ENCODE data around the gene MPP4. TPM values are rescaled to one million over a fixed set of nuclear protein-coding genes. Genes with fewer than 3 reads are reported as not detected.

MPP4 gene
- total and polyA plus RNA-seq, 2 of the 13 experiments (the other 11 are each of a cell fraction or from before 2014, with no cell fraction given) = not detected

DNA sequence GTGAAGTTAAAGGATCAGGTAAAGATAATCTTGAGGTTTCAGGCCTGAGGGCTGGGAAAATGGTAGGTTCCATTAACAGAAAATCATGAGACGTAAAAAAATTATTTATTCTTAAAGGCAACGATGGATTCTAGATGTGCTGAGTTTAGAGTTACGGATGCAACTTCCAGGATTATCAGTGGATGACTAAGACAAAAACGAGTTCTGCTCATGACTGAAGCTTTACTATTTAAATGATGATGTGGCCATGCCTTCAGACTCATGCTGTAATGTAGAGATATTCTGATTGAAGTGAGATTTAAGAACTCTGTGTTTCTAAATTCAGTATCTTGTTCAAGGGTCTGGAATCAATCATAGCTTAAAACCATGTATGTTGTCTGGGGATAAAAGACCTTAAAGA, 60.1 kb downstream of the MPP4 start:
- Histone ChIP-seq H3K9ac (ENCODE audit: insufficient read depth, low read depth, low read length) (no peak overlapping the region), H3K4me3 (replicated peaks in 1 of 3; ENCODE audit: insufficient read depth in 1 of 3, low read depth in 2 of 3, low read length in 3 of 3) (no peak overlapping the region), H3K79me2 (ENCODE audit: insufficient read depth, low read length) (peaks cover 5% of the 10 kb centered on the region), H3K4me2 (ENCODE audit: low read depth, low read length) (no peak overlapping the region), H4K20me1 (ENCODE audit: insufficient read depth, low read length) (no peaks in the 10 kb centered on the region), H3K9me3 (ENCODE audit: low read length) (no peaks in the 10 kb centered on the region), H2AFZ (ENCODE audit: low read length) (no peak overlapping the region), H3K36me3 (replicated peaks in 1 of 2; ENCODE audit: control insufficient read depth in 1 of 2, insufficient read depth in 2 of 2, low read length in 2 of 2) (peaks cover 4 to 26% of the 10 kb centered on the region in 2 experiments; a peak in 4 of 5 replicates), H3K27ac (ENCODE audit: extremely low read length, insufficient read depth, low read length) (no peak overlapping the region), H3K27me3 (ENCODE audit: control insufficient read depth in 1 of 2, insufficient read depth in 2 of 2, low read length in 2 of 2) (no peaks in the 10 kb centered on the region; a peak in 1 of 5 replicates), H3K4me1 (ENCODE audit: insufficient read depth, low read length) (peaks cover 7% of the 10 kb centered on the region)
- ATAC-seq (no peak), DNase-seq (ENCODE audit: low spot score) (no peak), FAIRE-seq (no peak)
- TF ChIP-seq, protein P1, sequence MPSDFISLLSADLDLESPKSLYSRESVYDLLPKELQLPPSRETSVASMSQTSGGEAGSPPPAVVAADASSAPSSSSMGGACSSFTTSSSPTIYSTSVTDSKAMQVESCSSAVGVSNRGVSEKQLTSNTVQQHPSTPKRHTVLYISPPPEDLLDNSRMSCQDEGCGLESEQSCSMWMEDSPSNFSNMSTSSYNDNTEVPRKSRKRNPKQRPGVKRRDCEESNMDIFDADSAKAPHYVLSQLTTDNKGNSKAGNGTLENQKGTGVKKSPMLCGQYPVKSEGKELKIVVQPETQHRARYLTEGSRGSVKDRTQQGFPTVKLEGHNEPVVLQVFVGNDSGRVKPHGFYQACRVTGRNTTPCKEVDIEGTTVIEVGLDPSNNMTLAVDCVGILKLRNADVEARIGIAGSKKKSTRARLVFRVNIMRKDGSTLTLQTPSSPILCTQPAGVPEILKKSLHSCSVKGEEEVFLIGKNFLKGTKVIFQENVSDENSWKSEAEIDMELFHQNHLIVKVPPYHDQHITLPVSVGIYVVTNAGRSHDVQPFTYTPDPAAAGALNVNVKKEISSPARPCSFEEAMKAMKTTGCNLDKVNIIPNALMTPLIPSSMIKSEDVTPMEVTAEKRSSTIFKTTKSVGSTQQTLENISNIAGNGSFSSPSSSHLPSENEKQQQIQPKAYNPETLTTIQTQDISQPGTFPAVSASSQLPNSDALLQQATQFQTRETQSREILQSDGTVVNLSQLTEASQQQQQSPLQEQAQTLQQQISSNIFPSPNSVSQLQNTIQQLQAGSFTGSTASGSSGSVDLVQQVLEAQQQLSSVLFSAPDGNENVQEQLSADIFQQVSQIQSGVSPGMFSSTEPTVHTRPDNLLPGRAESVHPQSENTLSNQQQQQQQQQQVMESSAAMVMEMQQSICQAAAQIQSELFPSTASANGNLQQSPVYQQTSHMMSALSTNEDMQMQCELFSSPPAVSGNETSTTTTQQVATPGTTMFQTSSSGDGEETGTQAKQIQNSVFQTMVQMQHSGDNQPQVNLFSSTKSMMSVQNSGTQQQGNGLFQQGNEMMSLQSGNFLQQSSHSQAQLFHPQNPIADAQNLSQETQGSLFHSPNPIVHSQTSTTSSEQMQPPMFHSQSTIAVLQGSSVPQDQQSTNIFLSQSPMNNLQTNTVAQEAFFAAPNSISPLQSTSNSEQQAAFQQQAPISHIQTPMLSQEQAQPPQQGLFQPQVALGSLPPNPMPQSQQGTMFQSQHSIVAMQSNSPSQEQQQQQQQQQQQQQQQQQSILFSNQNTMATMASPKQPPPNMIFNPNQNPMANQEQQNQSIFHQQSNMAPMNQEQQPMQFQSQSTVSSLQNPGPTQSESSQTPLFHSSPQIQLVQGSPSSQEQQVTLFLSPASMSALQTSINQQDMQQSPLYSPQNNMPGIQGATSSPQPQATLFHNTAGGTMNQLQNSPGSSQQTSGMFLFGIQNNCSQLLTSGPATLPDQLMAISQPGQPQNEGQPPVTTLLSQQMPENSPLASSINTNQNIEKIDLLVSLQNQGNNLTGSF (CRISPR knock-in tag; IDR thresholded peaks at IDR 0.05) = no peak
- TF ChIP-seq, protein P2, sequence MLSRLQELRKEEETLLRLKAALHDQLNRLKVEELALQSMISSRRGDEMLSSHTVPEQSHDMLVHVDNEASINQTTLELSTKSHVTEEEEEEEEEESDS (CRISPR knock-in tag; IDR thresholded peaks at IDR 0.05; ENCODE audit: borderline replicate concordance) = no peak
- TF ChIP-seq NR2F6 (IDR thresholded peaks at IDR 0.05) (no peak), NR2F6 (CRISPR knock-in tag; IDR thresholded peaks at IDR 0.05) (no peak), RARA (CRISPR knock-in tag; IDR thresholded peaks at IDR 0.05) (no peak), SRSF9 (IDR thresholded peaks at IDR 0.05; ENCODE audit: borderline replicate concordance, insufficient read depth, low read depth, low read length, poor library complexity, severe bottlenecking) (no peak), SAFB2 (CRISPR knock-in tag; IDR thresholded peaks at IDR 0.05; ENCODE audit: borderline replicate concordance, low read depth) (no peak)
- TF ChIP-seq, protein P3, sequence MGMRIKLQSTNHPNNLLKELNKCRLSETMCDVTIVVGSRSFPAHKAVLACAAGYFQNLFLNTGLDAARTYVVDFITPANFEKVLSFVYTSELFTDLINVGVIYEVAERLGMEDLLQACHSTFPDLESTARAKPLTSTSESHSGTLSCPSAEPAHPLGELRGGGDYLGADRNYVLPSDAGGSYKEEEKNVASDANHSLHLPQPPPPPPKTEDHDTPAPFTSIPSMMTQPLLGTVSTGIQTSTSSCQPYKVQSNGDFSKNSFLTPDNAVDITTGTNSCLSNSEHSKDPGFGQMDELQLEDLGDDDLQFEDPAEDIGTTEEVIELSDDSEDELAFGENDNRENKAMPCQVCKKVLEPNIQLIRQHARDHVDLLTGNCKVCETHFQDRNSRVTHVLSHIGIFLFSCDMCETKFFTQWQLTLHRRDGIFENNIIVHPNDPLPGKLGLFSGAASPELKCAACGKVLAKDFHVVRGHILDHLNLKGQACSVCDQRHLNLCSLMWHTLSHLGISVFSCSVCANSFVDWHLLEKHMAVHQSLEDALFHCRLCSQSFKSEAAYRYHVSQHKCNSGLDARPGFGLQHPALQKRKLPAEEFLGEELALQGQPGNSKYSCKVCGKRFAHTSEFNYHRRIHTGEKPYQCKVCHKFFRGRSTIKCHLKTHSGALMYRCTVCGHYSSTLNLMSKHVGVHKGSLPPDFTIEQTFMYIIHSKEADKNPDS (CRISPR knock-in tag; IDR thresholded peaks at IDR 0.05) = no peak
- in situ Hi-C loops (cut with HindIII; ENCODE audit: extremely low pct_ligation_motif_present, low pct_unique_long_range_greater_than_20kb) (no loop called here), intact Hi-C loops (cut with micrococcal nuclease; ENCODE audit: unreplicated experiment) (no loop called here)
- ChIA-PET POLR2A (no interaction called here), CTCF (ENCODE audit: low intra/inter-chr PET ratio, low total read pairs) (no interaction called here)
- WGBS (ENCODE audit: low lambda C conversion rate) = 82% methylated on average over 4 of the region's 4 CpGs
- no TSS peak for BruUV-seq (replicated peaks)
